Body of pancreas (tissue), 4 donors: Measurements from ENCODE around the gene EIF4B.

Experiments
- POLR2A ChIP-seq, 3 donors: fragments of 450-650 bp; IDR thresholded peaks; one replicate each; pipeline ENCODE4 v1.6.1; 2016; ENCODE audit warnings: antibody characterized with exemption in 3 of 3, mild to moderate bottlenecking in 2 of 3
- TF ChIP-seq, protein P1 (sequence below), 7 experiments: fragments of 450-650 bp in 4 of 7; fragments of 200-600 bp in 3 of 7; sonication (generic) in 3 of 7; IDR thresholded peaks; one replicate each; pipeline ENCODE4 v1.5.1; 2016 to 2019; ENCODE audit warnings: antibody characterized with exemption in 7 of 7

DNA sequence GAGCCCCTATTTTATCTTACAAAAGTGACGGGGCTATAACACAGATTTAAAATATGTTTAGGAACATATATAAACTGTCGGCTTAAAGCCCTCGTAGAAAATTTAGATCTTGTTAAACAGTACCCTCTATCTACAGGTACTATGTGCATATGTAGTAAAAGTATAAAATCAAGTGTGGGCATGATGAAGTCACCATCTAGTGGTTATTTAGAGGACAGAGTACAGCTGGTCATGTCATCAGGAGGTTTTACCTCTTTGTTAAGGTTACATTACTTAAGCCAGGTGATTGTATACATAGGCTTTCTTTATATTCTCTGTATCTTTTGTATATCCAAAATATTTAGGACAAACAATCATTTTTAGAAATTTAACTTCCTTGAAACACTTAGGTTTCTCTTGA, 25.4 kb downstream of the EIF4B start:
- no peak for TF ChIP-seq POLR2A (IDR thresholded peaks at IDR 0.05)
- TF ChIP-seq, protein P1, sequence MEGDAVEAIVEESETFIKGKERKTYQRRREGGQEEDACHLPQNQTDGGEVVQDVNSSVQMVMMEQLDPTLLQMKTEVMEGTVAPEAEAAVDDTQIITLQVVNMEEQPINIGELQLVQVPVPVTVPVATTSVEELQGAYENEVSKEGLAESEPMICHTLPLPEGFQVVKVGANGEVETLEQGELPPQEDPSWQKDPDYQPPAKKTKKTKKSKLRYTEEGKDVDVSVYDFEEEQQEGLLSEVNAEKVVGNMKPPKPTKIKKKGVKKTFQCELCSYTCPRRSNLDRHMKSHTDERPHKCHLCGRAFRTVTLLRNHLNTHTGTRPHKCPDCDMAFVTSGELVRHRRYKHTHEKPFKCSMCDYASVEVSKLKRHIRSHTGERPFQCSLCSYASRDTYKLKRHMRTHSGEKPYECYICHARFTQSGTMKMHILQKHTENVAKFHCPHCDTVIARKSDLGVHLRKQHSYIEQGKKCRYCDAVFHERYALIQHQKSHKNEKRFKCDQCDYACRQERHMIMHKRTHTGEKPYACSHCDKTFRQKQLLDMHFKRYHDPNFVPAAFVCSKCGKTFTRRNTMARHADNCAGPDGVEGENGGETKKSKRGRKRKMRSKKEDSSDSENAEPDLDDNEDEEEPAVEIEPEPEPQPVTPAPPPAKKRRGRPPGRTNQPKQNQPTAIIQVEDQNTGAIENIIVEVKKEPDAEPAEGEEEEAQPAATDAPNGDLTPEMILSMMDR (IDR thresholded peaks at IDR 0.05): no peak
